ENCODE results near the gene HOXB7.

HOXB7 gene

DNA sequence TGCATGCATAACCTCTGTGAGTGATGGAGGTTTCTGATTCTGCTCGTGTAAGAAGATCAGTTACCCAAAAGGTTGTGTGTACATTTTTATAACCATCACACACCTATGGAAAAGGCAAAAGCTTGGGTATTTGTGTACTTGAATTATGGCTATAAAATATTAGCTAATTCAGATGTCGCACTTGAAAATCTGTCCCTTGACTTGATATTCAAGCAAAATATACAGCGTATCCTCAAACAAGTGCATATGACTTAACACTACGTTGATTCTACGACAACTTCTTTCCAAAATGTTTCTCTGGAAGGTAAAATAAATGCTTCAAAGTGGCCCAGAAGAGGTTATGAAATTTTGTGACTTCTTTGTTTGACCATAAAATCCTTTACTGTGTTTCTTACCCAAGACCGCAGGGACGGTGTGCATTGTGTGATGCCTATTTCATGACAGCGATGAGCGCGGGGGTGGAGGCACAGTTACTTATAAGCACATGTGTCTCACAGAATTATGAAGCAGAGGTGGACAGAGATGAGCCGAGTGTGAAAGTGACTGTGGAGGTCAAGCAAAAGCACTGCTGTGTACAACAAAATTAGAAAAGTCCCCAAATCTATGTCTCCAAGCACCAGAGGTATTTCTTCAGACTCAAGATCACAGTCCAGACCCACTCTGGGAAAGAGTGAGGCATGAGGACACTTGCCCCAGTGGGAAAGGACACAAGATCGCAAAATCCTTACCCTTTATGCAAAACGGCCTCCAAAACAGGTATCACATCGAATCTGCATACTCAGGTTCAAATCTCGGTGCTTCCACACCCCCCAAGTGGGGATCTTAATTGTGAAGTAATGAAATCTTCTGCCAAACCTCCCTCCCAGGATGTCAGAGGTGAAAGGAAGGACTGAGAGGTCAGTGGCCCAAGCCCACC is 19.4 kb upstream of the HOXB7 start:
- no peaks in the 10 kb centered on the region for H4K20me1 ChIP-seq (ENCODE audit: insufficient read depth)
- H3K9ac ChIP-seq, result no peak overlapping the region
- peaks cover 36% of the 10 kb centered on the region for H3K4me1 ChIP-seq (ENCODE audit: low read depth, poor library complexity, severe bottlenecking)
- no peak overlapping the region for H3K4me3 ChIP-seq (IDR thresholded peaks at IDR 0.05; ENCODE audit: insufficient read depth, low read depth, low read length)
- no peaks in the 10 kb centered on the region for H3K79me2 ChIP-seq (ENCODE audit: insufficient read depth, low read depth)
- H3K27me3 ChIP-seq (ENCODE audit: insufficient read depth, low read depth), result peaks cover 19% of the 10 kb centered on the region
- H2AFZ ChIP-seq (ENCODE audit: low read depth), result no peak overlapping the region
- TF ChIP-seq, protein P1, sequence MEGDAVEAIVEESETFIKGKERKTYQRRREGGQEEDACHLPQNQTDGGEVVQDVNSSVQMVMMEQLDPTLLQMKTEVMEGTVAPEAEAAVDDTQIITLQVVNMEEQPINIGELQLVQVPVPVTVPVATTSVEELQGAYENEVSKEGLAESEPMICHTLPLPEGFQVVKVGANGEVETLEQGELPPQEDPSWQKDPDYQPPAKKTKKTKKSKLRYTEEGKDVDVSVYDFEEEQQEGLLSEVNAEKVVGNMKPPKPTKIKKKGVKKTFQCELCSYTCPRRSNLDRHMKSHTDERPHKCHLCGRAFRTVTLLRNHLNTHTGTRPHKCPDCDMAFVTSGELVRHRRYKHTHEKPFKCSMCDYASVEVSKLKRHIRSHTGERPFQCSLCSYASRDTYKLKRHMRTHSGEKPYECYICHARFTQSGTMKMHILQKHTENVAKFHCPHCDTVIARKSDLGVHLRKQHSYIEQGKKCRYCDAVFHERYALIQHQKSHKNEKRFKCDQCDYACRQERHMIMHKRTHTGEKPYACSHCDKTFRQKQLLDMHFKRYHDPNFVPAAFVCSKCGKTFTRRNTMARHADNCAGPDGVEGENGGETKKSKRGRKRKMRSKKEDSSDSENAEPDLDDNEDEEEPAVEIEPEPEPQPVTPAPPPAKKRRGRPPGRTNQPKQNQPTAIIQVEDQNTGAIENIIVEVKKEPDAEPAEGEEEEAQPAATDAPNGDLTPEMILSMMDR (conservative IDR thresholded peaks at IDR 0.05; ENCODE audit: low read depth, low read length), result no peak
- H3K4me2 ChIP-seq, result no peak overlapping the region
- no peaks in the 10 kb centered on the region for H3K36me3 ChIP-seq (ENCODE audit: insufficient read depth)
- H3K27ac ChIP-seq, result no peak overlapping the region

DNA sequence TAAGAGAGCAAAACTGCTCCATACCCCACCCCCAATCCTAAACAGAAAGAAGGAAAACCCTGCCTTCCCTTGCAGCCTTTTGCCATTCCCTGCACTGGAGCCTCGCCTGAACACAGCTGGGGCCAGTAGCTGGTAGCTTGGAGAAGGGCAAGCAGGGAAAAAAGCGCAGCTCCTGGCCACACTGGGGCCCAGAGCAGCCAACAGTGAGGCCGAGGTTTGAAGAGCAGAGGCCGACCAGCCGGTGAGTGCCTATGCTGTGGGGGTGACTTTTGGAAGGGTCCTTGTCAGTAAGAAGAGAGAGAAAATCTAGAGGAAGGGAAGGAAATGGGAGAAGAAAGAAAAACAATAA is 18.6 kb upstream of the HOXB7 start:
- H2AFZ ChIP-seq (ENCODE audit: low read depth), result no peak overlapping the region
- no peak overlapping the region for H3K9ac ChIP-seq
- no peak overlapping the region for H3K4me2 ChIP-seq
- TF ChIP-seq, protein P1 (conservative IDR thresholded peaks at IDR 0.05; ENCODE audit: low read depth, low read length), result no peak
- no peaks in the 10 kb centered on the region for H3K79me2 ChIP-seq (ENCODE audit: insufficient read depth, low read depth)
- H4K20me1 ChIP-seq (ENCODE audit: insufficient read depth), result no peaks in the 10 kb centered on the region
- H3K27me3 ChIP-seq (ENCODE audit: insufficient read depth, low read depth), result peaks cover 28% of the 10 kb centered on the region
- H3K27ac ChIP-seq, result no peak overlapping the region
- H3K4me1 ChIP-seq (ENCODE audit: low read depth, poor library complexity, severe bottlenecking), result peaks cover 31% of the 10 kb centered on the region
- H3K4me3 ChIP-seq (IDR thresholded peaks at IDR 0.05; ENCODE audit: insufficient read depth, low read depth, low read length), result no peak overlapping the region
- H3K36me3 ChIP-seq (ENCODE audit: insufficient read depth), result no peaks in the 10 kb centered on the region

DNA sequence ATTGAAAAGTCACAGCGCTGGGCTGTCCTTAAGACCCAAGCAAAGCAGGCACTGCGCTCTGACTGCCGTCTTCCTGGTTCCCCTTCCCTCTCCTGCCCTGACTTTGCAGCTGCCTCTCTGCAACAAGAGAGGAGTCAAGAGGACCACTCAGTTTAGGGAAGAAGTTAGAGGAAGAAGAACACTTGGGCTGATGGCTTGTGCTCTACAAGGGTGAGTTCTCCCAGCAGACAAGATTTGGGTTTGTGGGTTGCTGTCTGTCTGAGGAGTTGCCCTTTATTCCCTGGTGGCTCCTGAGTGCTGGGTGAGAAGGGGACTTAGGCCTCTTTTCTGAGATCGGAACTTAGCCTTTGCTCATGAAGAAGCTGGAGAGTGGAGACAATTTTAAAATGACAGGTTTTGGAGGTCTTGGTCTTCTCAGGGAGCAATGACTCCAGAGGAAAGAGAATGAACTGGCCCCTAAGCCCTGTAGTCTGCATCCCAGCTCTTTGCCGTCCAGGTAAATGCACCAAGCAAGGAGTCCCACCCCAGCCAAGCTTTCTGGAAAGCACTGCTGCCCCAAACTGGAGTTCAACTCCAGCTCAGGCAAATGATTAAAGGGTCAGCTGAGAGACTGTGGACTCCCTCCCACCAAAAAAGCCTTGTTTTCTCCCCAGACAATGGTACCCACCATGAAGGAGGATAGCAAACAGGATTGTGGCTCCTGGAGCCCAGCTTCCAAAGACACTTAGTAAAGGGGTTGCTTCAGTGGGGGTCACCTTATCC is 18.0 kb upstream of the HOXB7 start:
- no peak overlapping the region for H2AFZ ChIP-seq (ENCODE audit: low read depth)
- TF ChIP-seq, protein P1 (conservative IDR thresholded peaks at IDR 0.05; ENCODE audit: low read depth, low read length), result no peak
- H3K9ac ChIP-seq, result no peak overlapping the region
- no peaks in the 10 kb centered on the region for H3K36me3 ChIP-seq (ENCODE audit: insufficient read depth)
- H3K79me2 ChIP-seq (ENCODE audit: insufficient read depth, low read depth), result no peaks in the 10 kb centered on the region
- H3K4me1 ChIP-seq (ENCODE audit: low read depth, poor library complexity, severe bottlenecking), result peaks cover 31% of the 10 kb centered on the region
- peaks cover 33% of the 10 kb centered on the region for H3K27me3 ChIP-seq (ENCODE audit: insufficient read depth, low read depth)
- H3K4me2 ChIP-seq, result no peak overlapping the region
- H4K20me1 ChIP-seq (ENCODE audit: insufficient read depth), result no peaks in the 10 kb centered on the region
- H3K27ac ChIP-seq, result no peak overlapping the region
- H3K4me3 ChIP-seq (IDR thresholded peaks at IDR 0.05; ENCODE audit: insufficient read depth, low read depth, low read length), result no peak overlapping the region

DNA sequence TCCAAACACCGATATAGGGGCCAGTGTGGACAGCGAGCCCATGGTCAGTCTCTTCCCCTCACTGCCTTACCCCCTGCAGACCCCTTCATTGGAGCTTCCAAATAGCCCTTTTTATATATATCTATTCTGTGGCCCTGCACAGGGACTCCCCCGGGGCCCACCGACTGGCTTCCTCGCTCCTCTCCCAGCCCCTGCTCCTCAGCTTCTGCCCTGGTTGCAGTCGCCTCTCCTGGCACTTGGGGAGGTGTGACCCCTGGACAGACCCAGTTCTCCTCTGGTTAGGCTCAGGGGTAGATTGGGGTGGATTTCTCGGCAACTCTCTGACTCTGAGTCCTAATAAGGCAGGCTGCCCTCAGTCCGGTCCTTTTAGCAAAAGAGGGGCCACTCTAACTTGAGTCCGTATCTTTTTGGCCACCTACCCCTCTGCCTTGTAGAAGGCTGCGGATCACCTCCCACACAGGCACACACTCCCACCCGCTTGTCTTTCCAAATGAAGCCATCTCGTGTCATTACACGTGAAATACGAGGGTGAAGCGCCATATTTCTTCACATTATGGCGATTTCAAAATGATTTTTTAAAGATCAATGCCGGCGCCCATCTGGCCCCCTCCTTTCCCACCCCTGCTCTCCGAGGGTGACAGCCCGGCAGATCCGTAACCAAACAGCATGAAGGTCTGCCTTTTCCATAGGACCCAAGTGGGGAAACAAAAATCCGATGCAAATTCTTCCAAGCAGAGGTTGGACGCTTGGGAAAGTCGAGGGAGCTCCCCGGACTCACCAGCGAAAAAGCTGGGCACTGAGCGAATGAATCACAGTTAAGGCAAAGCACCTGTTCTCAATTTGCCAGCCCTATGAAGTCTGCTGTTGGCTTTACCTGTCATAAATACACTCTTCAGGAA is 17.1 kb upstream of the HOXB7 start:
- Histone ChIP-seq H3K4me1 (ENCODE audit: low read depth, poor library complexity, severe bottlenecking) (peaks cover 23% of the 10 kb centered on the region), H4K20me1 (ENCODE audit: insufficient read depth) (no peaks in the 10 kb centered on the region), H3K4me2 (no peak overlapping the region), H3K27me3 (ENCODE audit: insufficient read depth, low read depth) (peaks cover 40% of the 10 kb centered on the region), H3K4me3 (IDR thresholded peaks at IDR 0.05; ENCODE audit: insufficient read depth, low read depth, low read length) (no peak overlapping the region), H3K27ac (no peak overlapping the region), H2AFZ (ENCODE audit: low read depth) (no peak overlapping the region), H3K79me2 (ENCODE audit: insufficient read depth, low read depth) (no peaks in the 10 kb centered on the region), H3K36me3 (ENCODE audit: insufficient read depth) (no peaks in the 10 kb centered on the region), H3K9ac (no peak overlapping the region)
- TF ChIP-seq, protein P1 (conservative IDR thresholded peaks at IDR 0.05; ENCODE audit: low read depth, low read length), result no peak
